Measurements from ENCODE around the gene LAMA1.

Gene LAMA1

DNA sequence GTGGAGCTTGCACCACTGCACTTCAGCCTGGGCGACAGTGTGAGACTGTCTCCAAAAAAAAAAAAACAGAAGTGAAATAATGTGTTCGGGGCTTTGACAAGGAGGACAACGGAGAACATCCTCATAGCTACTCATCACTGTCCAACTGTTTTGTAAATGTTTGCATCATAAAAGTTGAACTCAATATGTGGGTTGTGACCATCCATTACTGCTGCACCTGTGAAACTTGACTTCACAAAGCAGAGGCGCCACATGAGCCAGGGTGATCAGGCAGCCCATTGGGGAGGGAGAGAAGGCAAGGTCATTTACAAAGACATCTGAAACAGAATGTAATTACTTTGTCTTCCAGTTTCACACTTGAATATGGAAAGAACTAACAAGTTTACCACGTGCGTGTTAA, 61.6 kb downstream of the LAMA1 start:
- no peak for DNase-seq (ENCODE audit: low read depth in 2 of 2)

GRCh38 chr18:7049951-7050350, 67.6 kb downstream of the LAMA1 start:
- DNase-seq (ENCODE audit: low read depth in 2 of 2): no peak

DNA sequence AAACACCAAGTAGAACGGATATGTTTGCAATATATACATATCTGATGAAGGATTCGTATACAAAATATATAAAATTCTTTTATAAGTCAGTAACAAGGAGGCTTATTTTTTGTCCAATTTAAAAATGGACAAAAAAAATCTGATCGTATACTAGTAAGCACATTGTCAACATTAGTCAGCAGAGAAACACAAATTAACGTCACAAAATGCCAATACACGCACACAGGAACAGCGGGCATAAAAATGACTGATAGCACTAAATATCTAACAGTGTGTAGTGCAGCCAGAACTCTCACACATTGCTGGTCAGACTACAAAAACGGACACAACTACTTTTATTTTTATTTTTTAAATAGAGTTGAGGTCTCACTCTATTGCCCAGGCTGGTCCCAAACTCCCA, 69.5 kb downstream of the LAMA1 start:
- DNase-seq (ENCODE audit: low read depth in 2 of 2): no peak

DNA sequence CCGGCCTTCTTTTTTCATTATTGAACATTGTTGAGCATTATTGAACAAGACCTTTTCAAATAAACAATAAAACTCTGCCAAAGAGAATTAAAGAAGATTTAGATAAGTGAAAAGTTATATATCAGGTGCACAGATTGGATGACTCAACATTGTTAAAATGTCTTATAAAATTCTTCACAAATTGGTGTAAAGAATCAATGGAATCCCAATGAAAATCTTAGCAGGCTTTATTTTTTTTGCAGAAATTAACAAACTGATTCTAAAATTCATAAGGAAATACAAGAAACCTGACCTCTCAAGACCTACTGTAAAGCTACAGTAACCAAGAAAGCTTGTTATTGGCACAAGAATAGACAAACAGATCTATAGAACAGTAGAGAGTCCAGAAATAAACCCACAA, 70.3 kb downstream of the LAMA1 start:
- no peak for DNase-seq (ENCODE audit: low read depth in 2 of 2)

DNA sequence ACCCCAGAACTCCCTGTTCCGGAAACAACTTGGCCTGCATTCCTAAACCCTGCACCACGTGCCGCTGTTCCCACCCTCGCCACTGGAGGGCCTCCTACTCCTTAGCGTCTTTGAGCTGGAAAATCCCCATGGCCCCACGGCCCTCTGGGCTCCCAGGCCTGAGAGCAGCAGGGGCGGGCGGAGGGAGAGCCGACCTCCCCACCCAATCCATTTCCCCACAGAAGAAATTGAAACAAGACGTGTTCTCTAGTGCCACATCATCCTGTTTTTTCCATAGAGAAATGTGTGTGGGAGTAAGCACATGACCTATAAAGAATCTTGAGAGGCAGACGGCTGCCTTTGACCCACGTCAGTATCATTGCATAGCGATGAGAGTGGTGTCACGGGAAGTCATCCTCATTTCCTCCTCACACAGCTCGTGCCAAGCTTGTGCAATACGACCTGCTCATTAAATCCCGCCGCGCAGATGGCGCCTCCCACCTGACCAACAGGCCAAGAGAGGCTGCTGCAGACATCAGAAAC, 79.2 kb downstream of the LAMA1 start:
- DNase-seq (ENCODE audit: low read depth in 2 of 2): no peak

DNA sequence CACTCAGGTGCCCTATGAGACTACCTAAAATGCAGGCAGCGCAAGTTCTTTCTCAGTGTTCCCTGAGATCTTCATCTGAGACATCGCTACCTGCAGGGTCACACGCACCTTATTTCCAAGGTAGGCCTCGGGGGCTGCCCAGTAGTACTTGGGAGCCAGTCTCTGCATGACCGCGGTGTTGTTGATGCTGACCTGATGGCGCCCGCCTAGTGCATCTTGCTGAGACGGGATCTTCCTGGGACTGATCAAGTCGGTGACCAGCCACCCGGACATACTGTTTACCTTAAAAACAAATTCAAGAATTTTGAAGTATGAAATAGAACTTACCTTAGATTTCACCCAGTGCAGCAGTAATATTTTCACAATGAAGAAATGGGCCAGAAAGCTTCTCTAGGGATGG, 80.1 kb downstream of the LAMA1 start:
- no peak for DNase-seq (ENCODE audit: low read depth in 2 of 2)

DNA sequence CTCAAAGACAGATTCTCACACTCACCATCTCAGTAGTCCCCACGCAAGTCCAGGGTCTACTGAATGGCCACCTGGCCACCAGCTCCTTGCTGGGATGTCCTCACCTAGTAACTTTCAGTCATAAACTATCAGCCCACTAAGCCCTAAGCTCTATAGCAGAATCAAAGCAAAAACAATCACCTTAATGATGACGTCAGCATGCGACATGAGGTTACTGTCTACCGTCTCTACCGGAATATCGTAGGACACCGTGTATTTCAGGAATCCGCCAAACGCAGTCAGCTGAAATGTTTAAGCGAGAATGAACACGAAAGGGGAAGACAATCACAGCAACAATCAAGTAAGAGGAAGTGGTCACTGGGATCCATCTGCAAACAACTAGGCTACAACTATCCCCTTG, 81.8 kb downstream of the LAMA1 start:
- no peak for DNase-seq (ENCODE audit: low read depth in 2 of 2)

DNA sequence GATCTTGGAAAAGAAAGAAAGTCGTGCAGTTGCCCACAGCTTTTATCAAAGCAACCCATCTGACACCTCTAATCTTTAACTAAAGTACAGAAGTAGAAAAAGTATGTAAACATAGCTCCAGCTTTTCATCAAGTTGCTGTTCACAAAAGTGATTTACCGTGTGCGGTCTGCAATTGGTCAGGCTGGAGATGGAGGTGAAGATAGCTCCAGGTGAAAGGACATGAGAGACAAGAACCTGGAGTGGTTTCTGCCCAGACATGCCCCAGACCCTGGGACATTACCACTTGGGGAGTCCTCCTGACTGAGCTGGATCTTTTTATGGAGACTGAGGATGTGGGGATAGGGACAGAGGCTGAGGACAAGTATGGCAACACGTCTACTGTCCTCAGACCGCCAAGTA, 82.7 kb downstream of the LAMA1 start:
- DNase-seq (ENCODE audit: low read depth in 2 of 2): no peak

- DNase-seq (ENCODE audit: low read depth in 2 of 2): no peak
Measured at GRCh38 chr18:7032537-7032936, 85.1 kb downstream of the LAMA1 start.

- DNase-seq (ENCODE audit: low read depth in 2 of 2): no peak
Measured at GRCh38 chr18:7028625-7029024, 89.0 kb downstream of the LAMA1 start.

DNA sequence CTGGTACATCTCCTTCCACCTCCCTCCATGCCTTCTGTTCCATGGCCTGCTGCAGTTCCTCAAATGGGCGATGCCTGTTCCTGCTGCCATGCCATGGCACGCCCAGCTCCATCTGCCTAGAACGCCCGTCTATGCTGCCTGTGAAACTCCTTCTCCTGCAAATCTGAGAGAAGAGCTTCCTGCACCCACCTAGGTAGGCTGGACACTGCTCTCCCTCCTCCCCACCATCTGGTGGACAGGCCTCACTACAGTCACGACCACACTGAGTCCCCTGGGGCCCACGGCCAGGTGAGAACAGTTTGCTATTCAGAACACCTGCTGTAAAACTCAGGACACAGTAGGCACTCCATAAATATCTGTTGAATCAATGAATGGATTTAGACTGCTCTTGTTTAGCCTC, 92.4 kb downstream of the LAMA1 start:
- DNase-seq (ENCODE audit: low read depth in 2 of 2): no peak

DNA sequence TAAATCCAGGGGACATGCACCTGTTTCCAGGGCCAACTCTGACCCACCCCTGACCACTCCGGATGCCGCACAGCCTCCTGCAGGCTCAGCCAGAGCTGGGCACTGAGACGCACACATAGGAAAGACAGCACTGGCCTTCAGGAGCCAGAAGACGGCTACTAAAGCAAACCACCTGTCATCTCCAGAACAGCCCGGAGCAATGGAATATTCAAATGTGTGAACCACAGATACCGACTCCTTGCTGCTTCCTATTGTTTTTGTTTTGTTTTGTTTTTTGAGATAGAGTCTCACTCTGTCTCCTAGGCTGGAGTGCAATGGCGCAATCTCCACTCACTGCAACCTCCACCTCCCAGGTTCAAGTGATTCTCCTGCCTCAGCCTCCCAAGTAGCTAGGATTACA, 94.0 kb downstream of the LAMA1 start:
- DNase-seq (ENCODE audit: low read depth in 2 of 2): no peak

- DNase-seq (ENCODE audit: low read depth in 2 of 2): no peak
Measured at GRCh38 chr18:7023063-7023580, 94.5 kb downstream of the LAMA1 start.

GRCh38 chr18:7021994-7022840, 95.4 kb downstream of the LAMA1 start:
- no peak for DNase-seq (ENCODE audit: low read depth in 2 of 2)

DNA sequence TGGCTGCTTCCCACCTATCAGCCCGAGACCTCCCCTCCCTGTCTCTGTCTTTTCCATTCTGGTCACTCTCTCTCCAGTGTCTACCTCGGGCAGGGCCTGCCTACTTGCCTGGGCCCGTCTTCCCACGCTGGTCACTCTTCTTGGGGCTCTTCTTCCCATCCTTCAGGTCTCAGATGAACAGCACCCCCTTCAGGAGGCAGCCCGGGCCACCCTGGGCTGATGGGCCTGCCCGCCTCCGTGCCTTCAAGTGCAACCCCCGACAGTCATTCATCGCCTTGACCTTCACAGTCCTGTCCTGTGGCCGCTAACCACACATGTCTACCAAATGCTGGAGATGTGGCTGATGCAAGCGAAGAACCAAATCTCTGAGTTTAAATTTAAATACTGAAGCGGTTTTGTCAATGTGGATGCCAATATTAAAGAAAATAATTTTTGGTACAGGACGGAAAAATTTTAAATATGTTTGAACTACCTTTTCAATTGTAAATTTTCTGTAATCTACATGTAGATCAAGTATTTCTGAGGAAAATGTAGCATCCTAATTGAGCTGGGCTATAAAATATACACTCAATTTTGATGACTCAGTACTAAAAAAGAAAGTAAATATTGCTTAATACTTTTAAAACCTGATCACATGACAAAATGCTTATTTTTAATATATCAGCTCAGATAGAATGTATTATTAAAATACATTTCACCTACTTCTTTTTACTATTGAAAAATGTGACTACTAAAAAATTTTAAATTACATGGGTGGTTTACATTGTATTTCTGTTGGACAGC, 96.4 kb downstream of the LAMA1 start:
- no peak for DNase-seq (ENCODE audit: low read depth in 2 of 2)

- DNase-seq (ENCODE audit: low read depth in 2 of 2): no peak
Measured at GRCh38 chr18:7017013-7017412, 100.6 kb downstream of the LAMA1 start.

GRCh38 chr18:7011142-7011541, 106.5 kb downstream of the LAMA1 start:
- DNase-seq (ENCODE audit: low read depth in 2 of 2): no peak

- DNase-seq (ENCODE audit: low read depth in 2 of 2): no peak
Measured at GRCh38 chr18:7004009-7004408, 113.6 kb downstream of the LAMA1 start.

DNA sequence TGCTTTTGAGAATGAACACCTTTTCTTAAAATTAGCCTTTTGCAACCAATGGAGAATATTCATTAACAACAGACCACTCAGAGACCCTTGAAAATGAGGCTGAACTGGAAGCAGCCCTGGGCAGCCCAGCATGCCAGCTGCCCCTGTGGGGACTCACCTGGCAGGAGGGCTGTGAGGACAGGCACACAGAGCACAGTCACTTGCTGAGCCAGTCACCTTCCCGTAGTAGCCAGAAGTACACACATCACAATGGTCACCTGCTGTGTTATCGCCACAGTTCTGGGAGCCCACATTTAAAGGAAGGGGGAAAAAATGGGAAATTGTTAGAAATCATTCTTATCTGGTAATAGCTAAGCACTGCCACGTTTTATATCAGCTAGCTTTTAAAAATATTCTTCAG, 115.5 kb downstream of the LAMA1 start:
- DNase-seq (ENCODE audit: low read depth in 2 of 2): no peak

DNA sequence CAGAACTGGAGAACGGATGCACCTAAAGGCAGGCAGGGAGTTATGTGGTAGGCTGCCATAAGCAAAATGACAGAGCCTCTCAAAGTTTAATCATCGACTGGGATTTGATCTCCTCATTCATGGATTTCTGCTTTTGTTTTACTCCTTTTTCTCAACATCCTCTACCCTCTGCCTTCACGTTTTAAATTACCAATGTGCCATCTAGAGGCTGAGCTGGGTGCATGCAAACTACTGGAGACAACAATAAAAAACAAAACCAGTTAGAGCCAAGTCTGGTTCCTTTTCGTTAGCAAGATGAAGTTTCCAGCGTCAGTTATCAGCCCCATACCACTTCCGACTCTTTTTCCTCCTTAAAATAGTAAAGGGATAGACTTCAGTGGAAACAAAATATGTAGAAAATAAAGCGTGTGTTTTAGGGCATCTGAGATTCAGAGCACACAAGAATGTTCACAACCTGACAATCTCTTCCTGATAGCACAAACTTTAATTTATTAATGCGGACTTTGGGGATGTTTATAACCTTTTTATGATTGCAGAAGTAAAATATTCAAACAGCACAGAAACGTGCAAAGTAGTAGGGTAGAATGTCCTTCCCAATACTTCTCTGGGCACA, 117.0 kb downstream of the LAMA1 start:
- no peak for DNase-seq (ENCODE audit: low read depth in 2 of 2)

- DNase-seq (ENCODE audit: low read depth in 2 of 2): no peak
Measured at GRCh38 chr18:6997808-6998207, 119.8 kb downstream of the LAMA1 start.

DNA sequence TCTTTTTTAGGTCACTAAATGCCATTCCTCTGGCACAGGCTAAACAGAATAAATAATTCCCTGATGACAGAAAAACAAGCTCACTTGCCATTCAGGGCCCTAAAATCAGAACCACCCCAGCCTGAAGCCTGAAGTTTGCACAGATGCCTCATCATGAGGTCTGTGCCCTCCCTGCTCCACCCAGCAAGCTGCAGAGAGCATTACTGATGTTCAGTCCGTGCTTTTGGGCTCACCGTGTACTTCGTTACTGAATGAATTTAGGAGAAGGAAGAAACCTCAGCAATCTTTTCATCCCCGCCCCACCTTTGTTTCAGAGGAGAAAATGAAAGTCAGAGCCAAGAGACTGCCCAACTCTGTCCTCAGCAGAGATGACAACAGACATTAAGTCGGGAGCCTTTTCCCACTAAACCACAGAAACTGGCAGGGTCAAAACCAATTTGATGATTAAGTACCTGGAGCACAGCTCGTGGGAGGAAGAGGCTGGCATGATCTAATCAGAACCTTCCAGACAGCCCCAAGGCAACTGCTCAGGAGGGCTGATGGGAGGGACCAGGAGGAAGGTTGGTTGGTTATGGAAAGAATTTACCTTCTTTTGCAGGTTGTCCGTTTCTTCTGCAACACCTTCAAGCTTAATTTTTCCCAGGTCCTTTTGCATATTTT, 122.7 kb downstream of the LAMA1 start:
- no peak for DNase-seq (ENCODE audit: low read depth in 2 of 2)
